ENCODE data around the gene COL2A1. TPM values are rescaled to one million over a fixed set of nuclear protein-coding genes. Genes with fewer than 3 reads are reported as not detected.

COL2A1 gene
- total and polyA plus RNA-seq, 4 donors: 321 TPM; not detected in 3

- Histone ChIP-seq H3K27me3 (ENCODE audit: control insufficient read depth in 4 of 4, insufficient read depth in 4 of 4, low read length in 3 of 4) (no peaks in the 10 kb centered on the region), H3K36me3 (ENCODE audit: control insufficient read depth in 4 of 4, insufficient read depth in 3 of 4, low read depth in 1 of 4, low read length in 3 of 4) (no peaks in the 10 kb centered on the region), H3K9ac (ENCODE audit: low read depth in 1 of 2, low read length in 2 of 2) (no peak overlapping the region), H3K4me1 (ENCODE audit: control insufficient read depth in 4 of 4, insufficient read depth in 4 of 4, low read length in 3 of 4) (peaks cover 2 to 18% (median 13%) of the 10 kb centered on the region in 4 donors), H3K27ac (ENCODE audit: low read depth in 1 of 2, low read length in 2 of 2) (no peak overlapping the region), H3K4me3 (ENCODE audit: low read depth in 1 of 3, low read length in 3 of 3) (no peak overlapping the region), H3K9me3 (ENCODE audit: control insufficient read depth in 4 of 4, low read length in 3 of 4) (no peaks in the 10 kb centered on the region)
- TF ChIP-seq RXRA (IDR thresholded peaks at IDR 0.05) (no peak), FOXA1 (IDR thresholded peaks at IDR 0.05) (no peak), YY1 (IDR thresholded peaks at IDR 0.05) (no peak), RAD21 (IDR thresholded peaks at IDR 0.05) (no peak), TAF1 (conservative IDR thresholded peaks at IDR 0.05) (no peak), EGR1 (IDR thresholded peaks at IDR 0.05; ENCODE audit: low read depth in 2 of 2) (no peak), ATF3 (IDR thresholded peaks at IDR 0.05) (no peak), SP1 (IDR thresholded peaks at IDR 0.05) (no peak)
- TF ChIP-seq, protein P1, sequence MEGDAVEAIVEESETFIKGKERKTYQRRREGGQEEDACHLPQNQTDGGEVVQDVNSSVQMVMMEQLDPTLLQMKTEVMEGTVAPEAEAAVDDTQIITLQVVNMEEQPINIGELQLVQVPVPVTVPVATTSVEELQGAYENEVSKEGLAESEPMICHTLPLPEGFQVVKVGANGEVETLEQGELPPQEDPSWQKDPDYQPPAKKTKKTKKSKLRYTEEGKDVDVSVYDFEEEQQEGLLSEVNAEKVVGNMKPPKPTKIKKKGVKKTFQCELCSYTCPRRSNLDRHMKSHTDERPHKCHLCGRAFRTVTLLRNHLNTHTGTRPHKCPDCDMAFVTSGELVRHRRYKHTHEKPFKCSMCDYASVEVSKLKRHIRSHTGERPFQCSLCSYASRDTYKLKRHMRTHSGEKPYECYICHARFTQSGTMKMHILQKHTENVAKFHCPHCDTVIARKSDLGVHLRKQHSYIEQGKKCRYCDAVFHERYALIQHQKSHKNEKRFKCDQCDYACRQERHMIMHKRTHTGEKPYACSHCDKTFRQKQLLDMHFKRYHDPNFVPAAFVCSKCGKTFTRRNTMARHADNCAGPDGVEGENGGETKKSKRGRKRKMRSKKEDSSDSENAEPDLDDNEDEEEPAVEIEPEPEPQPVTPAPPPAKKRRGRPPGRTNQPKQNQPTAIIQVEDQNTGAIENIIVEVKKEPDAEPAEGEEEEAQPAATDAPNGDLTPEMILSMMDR (IDR thresholded peaks at IDR 0.05; ENCODE audit: low read depth, low read length, missing input control): no peak
- TF ChIP-seq, protein P2, sequence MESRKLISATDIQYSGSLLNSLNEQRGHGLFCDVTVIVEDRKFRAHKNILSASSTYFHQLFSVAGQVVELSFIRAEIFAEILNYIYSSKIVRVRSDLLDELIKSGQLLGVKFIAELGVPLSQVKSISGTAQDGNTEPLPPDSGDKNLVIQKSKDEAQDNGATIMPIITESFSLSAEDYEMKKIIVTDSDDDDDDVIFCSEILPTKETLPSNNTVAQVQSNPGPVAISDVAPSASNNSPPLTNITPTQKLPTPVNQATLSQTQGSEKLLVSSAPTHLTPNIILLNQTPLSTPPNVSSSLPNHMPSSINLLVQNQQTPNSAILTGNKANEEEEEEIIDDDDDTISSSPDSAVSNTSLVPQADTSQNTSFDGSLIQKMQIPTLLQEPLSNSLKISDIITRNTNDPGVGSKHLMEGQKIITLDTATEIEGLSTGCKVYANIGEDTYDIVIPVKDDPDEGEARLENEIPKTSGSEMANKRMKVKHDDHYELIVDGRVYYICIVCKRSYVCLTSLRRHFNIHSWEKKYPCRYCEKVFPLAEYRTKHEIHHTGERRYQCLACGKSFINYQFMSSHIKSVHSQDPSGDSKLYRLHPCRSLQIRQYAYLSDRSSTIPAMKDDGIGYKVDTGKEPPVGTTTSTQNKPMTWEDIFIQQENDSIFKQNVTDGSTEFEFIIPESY (IDR thresholded peaks at IDR 0.05): no peak
- WGBS: 91% methylated on average over 12 of the region's 12 CpGs
- no peak for DNase-seq (ENCODE audit: low spot score)
These were observed 56.9 kb downstream of the COL2A1 start for GRCh38 chr12:47947341-47947740.

DNA sequence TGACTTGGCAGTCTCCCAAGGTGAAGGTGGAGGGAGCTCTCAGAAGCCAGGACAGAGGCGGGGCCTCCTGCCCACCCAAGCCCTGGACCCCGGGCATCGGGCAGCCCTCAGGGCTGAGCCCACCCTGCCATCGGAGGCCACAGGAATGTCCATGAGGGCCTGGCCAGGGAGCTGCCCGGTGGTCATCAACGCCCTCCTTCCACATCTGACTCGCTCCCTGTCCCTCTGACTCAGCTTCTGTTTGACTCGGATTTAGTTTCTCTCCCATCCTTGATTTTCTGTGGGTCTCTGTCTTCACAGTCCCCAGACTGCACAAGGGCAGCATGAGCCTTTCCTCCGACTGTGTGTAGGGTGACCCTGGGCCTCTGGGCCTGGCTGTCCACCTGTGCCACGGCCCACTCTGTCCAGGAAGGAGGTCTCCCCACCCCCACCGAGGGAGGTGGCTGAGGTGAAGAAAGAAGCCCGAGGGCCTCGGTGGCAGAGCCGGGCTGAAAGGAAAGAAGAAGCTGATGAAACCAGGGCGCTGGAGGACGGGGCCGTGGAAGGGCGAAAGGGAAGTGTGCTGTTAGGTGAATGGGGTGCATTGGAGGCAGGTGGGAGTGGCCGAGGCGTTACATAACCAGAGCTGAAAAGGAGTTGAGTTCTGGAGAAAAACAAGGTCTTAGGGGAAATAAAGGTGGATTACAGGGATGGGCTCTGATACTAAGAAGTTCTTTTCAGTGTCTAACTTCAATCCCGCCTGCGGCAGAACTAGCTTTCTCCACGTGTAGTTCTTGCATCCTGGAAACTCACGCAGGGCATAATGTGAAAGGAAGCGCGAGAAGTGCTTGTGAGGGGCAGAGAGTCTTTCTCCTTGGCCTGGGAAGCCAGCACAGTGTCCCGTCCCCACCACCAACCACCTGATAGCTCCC lies 57.6 kb downstream of the COL2A1 start:
- Histone ChIP-seq H3K36me3 (ENCODE audit: control insufficient read depth in 4 of 4, insufficient read depth in 3 of 4, low read depth in 1 of 4, low read length in 3 of 4) (no peaks in the 10 kb centered on the region), H3K9me3 (ENCODE audit: control insufficient read depth in 4 of 4, low read length in 3 of 4) (no peaks in the 10 kb centered on the region), H3K4me3 (ENCODE audit: low read depth in 1 of 3, low read length in 3 of 3) (no peak overlapping the region), H3K9ac (ENCODE audit: low read depth in 1 of 2, low read length in 2 of 2) (no peak overlapping the region), H3K27ac (ENCODE audit: low read depth in 1 of 2, low read length in 2 of 2) (no peak overlapping the region), H3K27me3 (ENCODE audit: control insufficient read depth in 4 of 4, insufficient read depth in 4 of 4, low read length in 3 of 4) (no peaks in the 10 kb centered on the region), H3K4me1 (ENCODE audit: control insufficient read depth in 4 of 4, insufficient read depth in 4 of 4, low read length in 3 of 4) (peaks cover 2 to 18% (median 13%) of the 10 kb centered on the region in 4 donors)
- WGBS: 81% methylated on average over 27 of the region's 27 CpGs
- no peak for DNase-seq (ENCODE audit: low spot score)
- TF ChIP-seq, protein P3, sequence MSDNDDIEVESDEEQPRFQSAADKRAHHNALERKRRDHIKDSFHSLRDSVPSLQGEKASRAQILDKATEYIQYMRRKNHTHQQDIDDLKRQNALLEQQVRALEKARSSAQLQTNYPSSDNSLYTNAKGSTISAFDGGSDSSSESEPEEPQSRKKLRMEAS (IDR thresholded peaks at IDR 0.05): no peak
- TF ChIP-seq, protein P4, sequence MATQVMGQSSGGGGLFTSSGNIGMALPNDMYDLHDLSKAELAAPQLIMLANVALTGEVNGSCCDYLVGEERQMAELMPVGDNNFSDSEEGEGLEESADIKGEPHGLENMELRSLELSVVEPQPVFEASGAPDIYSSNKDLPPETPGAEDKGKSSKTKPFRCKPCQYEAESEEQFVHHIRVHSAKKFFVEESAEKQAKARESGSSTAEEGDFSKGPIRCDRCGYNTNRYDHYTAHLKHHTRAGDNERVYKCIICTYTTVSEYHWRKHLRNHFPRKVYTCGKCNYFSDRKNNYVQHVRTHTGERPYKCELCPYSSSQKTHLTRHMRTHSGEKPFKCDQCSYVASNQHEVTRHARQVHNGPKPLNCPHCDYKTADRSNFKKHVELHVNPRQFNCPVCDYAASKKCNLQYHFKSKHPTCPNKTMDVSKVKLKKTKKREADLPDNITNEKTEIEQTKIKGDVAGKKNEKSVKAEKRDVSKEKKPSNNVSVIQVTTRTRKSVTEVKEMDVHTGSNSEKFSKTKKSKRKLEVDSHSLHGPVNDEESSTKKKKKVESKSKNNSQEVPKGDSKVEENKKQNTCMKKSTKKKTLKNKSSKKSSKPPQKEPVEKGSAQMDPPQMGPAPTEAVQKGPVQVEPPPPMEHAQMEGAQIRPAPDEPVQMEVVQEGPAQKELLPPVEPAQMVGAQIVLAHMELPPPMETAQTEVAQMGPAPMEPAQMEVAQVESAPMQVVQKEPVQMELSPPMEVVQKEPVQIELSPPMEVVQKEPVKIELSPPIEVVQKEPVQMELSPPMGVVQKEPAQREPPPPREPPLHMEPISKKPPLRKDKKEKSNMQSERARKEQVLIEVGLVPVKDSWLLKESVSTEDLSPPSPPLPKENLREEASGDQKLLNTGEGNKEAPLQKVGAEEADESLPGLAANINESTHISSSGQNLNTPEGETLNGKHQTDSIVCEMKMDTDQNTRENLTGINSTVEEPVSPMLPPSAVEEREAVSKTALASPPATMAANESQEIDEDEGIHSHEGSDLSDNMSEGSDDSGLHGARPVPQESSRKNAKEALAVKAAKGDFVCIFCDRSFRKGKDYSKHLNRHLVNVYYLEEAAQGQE (IDR thresholded peaks at IDR 0.05): no peak
- TF ChIP-seq, protein P1 (IDR thresholded peaks at IDR 0.05; ENCODE audit: low read depth, low read length, missing input control): no peak
- TF ChIP-seq YY1 (IDR thresholded peaks at IDR 0.05) (no peak), EGR1 (IDR thresholded peaks at IDR 0.05; ENCODE audit: low read depth in 2 of 2) (no peak), RXRA (IDR thresholded peaks at IDR 0.05) (no peak), SP1 (IDR thresholded peaks at IDR 0.05) (no peak), HNF4A (conservative IDR thresholded peaks at IDR 0.05) (no peak), GABPA (IDR thresholded peaks at IDR 0.05 in 1 of 2, conservative IDR thresholded peaks at IDR 0.05 in 1 of 2) (no peak), FOXA2 (IDR thresholded peaks at IDR 0.05) (no peak), HNF4G (IDR thresholded peaks at IDR 0.05) (no peak), TAF1 (conservative IDR thresholded peaks at IDR 0.05) (no peak), JUND (IDR thresholded peaks at IDR 0.05) (no peak), FOXA1 (IDR thresholded peaks at IDR 0.05) (no peak), RAD21 (IDR thresholded peaks at IDR 0.05) (no peak), NR2F2 (IDR thresholded peaks at IDR 0.05) (no peak)
- TF ChIP-seq, protein P2 (IDR thresholded peaks at IDR 0.05): no peak

All from liver (tissue), 9 donors.